Erythroblast (primary cell): ENCODE measurements around the gene CTXND1.
"Not testable (repeated sequence)": the region's sequence is repeated elsewhere in the genome, so short reads cannot be mapped to it uniquely, and the experiment has no call there.

ENCODE experiments used
- DNase-seq, 2 experiments: peaks; one replicate each; lab custom pipeline; 2025; lab: John Stamatoyannopoulos, UW
- GATA1 ChIP-seq: IDR thresholded peaks from 2 replicates; pipeline ENCODE4 v1.6.1; 2011; ENCODE audit warnings: low read depth, mild to moderate bottlenecking, control low read depth, low read length, moderate library complexity
- POLR2A ChIP-seq: IDR thresholded peaks from 2 replicates; pipeline ENCODE4 v1.6.1; 2011; ENCODE audit warnings: mild to moderate bottlenecking, low read length

The CTXND1 gene

GRCh38 chr15:80252121-80252518 is at the start of gene CTXND1:
CTXND1 (minus strand) TSS chr15:80252213; CDS start chr15:80201949, 50,264 bp downstream.
- no peak for DNase-seq
- TF ChIP-seq GATA1: no peak
- no peak for TF ChIP-seq POLR2A

GRCh38 chr15:80301472-80301871 is 49.5 kb upstream of the CTXND1 start:
- no peak for TF ChIP-seq POLR2A
- TF ChIP-seq GATA1: no peak
- no peak for DNase-seq

GRCh38 chr15:80295777-80296176 is 43.8 kb upstream of the CTXND1 start:
- not testable (repeated sequence) for DNase-seq

DNA sequence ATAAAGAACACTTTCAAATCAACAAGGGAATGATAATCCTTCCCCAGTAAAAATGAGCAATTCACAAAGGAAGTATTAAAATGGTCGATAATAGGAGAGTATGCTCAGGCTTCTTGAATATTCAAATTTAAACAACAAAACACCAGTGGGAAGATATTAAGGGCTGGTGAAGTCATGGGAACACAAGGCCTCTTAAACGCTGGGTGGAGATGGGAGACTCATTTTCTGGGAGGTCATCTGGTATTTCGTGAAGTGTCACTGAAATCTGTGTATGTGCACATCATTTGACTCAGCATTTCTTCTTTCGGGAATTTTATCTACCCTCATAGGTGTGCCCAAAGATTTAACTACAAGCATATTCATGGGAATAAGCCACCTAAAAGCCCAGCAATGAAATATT is 40.1 kb upstream of the CTXND1 start:
- no peak for DNase-seq
- TF ChIP-seq GATA1 (no peak), POLR2A (no peak)

- not testable (repeated sequence) for DNase-seq
Measured at GRCh38 chr15:80290891-80291290, 38.9 kb upstream of the CTXND1 start.

GRCh38 chr15:80289528-80290495 is 37.8 kb upstream of the CTXND1 start:
- TF ChIP-seq GATA1: no peak
- no peak for TF ChIP-seq POLR2A
- no peak for DNase-seq

- DNase-seq: no peak
- no peak for TF ChIP-seq POLR2A
- TF ChIP-seq GATA1: no peak
Measured at GRCh38 chr15:80288131-80288530, 36.1 kb upstream of the CTXND1 start.

DNA sequence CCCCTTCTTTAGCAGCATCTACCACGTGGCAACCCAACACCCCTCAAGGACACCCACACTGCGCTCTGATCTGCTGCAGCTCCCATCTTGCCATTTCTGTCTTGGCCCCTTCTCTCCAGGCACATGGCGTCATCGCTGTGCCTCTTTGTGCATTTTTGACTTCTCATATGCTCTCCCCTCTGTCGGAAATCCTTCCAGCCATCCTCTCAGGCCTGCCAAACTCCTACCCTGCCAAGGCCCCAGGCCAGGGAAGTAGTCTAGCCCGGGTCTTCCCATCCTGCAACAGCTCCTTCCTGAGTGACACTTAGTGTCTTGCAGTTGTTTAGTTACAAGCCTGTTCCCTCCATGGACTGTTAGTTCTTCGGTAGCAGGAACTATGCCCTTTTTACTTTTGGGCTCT is 34.0 kb upstream of the CTXND1 start:
- TF ChIP-seq GATA1 (no peak), POLR2A (no peak)
- no peak for DNase-seq

DNA sequence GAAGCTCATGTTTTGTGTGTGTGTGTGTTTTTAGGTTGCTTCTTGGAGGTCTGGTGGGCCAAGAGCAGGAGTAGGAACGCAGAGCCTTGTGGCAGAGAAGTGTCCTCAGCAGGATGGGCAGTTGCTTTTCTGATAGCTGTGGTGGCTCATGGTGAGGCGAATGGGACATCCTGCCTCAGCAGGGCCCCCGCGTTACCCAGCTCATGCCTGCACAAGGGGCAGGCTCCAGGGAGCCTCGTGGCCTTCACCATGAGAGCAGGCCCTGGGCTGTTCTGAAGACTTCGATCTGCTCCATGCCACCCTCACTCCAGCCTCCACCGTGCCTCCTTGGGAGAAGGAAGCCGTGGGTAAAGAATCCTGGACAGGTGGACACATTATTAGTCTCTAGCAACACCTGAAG is 33.4 kb upstream of the CTXND1 start:
- DNase-seq: no peak
- TF ChIP-seq GATA1: no peak
- no peak for TF ChIP-seq POLR2A

GRCh38 chr15:80283531-80283930 is 31.5 kb upstream of the CTXND1 start:
- TF ChIP-seq GATA1 (no peak), POLR2A (no peak)
- no peak for DNase-seq

- DNase-seq: no peak
- TF ChIP-seq POLR2A (no peak), GATA1 (no peak)
Measured at GRCh38 chr15:80277147-80277546, 25.1 kb upstream of the CTXND1 start.

GRCh38 chr15:80275961-80276360 is 23.9 kb upstream of the CTXND1 start:
- DNase-seq: no peak
- TF ChIP-seq POLR2A (no peak), GATA1 (no peak)

GRCh38 chr15:80274996-80275395 is 23.0 kb upstream of the CTXND1 start:
- no peak for DNase-seq
- TF ChIP-seq POLR2A (no peak), GATA1 (no peak)

GRCh38 chr15:80274554-80274953 is 22.5 kb upstream of the CTXND1 start:
- no peak for DNase-seq
- no peak for TF ChIP-seq POLR2A
- TF ChIP-seq GATA1: no peak

GRCh38 chr15:80272987-80273386 is 21.0 kb upstream of the CTXND1 start:
- TF ChIP-seq POLR2A: no peak
- TF ChIP-seq GATA1: no peak
- DNase-seq: no peak
